Coronary artery (tissue), 2 donors: ENCODE results near the gene USH1G.

Experiments
- DNase-seq: peaks from one replicate; pipeline ENCODE4 v3.0.0-alpha.2; 2017; ENCODE audit warnings: low spot score
- H3K27ac ChIP-seq, 2 donors: fragments of 200-600 bp; sonication (generic); one replicate each; pipeline ENCODE4 v1.5.1; 2016 to 2019
- H3K4me3 ChIP-seq: fragments of 200-600 bp; sonication (generic); 2 replicates; pipeline ENCODE4 v1.5.1; 2016; ENCODE audit warnings: mild to moderate bottlenecking, moderate library complexity
- TF ChIP-seq, protein P1 (sequence below): fragments of 200-600 bp; sonication (generic); IDR thresholded peaks from one replicate; pipeline ENCODE4 v1.5.1; 2019; ENCODE audit warnings: antibody characterized with exemption

The USH1G gene

GRCh38 chr17:74964988-74965622 lies 42.0 kb upstream of the USH1G start:
- H3K27ac ChIP-seq: no peak overlapping the region
- TF ChIP-seq, protein P1, sequence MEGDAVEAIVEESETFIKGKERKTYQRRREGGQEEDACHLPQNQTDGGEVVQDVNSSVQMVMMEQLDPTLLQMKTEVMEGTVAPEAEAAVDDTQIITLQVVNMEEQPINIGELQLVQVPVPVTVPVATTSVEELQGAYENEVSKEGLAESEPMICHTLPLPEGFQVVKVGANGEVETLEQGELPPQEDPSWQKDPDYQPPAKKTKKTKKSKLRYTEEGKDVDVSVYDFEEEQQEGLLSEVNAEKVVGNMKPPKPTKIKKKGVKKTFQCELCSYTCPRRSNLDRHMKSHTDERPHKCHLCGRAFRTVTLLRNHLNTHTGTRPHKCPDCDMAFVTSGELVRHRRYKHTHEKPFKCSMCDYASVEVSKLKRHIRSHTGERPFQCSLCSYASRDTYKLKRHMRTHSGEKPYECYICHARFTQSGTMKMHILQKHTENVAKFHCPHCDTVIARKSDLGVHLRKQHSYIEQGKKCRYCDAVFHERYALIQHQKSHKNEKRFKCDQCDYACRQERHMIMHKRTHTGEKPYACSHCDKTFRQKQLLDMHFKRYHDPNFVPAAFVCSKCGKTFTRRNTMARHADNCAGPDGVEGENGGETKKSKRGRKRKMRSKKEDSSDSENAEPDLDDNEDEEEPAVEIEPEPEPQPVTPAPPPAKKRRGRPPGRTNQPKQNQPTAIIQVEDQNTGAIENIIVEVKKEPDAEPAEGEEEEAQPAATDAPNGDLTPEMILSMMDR: no peak
- H3K4me3 ChIP-seq: no peak overlapping the region
- DNase-seq: no peak

GRCh38 chr17:74964246-74964761 lies 41.2 kb upstream of the USH1G start:
- TF ChIP-seq, protein P1: no peak
- DNase-seq: no peak
- no peak overlapping the region for H3K27ac ChIP-seq
- no peak overlapping the region for H3K4me3 ChIP-seq

- H3K27ac ChIP-seq: no peak overlapping the region
Observed at GRCh38 chr17:74963656-74964055, 40.6 kb upstream of the USH1G start.

DNA sequence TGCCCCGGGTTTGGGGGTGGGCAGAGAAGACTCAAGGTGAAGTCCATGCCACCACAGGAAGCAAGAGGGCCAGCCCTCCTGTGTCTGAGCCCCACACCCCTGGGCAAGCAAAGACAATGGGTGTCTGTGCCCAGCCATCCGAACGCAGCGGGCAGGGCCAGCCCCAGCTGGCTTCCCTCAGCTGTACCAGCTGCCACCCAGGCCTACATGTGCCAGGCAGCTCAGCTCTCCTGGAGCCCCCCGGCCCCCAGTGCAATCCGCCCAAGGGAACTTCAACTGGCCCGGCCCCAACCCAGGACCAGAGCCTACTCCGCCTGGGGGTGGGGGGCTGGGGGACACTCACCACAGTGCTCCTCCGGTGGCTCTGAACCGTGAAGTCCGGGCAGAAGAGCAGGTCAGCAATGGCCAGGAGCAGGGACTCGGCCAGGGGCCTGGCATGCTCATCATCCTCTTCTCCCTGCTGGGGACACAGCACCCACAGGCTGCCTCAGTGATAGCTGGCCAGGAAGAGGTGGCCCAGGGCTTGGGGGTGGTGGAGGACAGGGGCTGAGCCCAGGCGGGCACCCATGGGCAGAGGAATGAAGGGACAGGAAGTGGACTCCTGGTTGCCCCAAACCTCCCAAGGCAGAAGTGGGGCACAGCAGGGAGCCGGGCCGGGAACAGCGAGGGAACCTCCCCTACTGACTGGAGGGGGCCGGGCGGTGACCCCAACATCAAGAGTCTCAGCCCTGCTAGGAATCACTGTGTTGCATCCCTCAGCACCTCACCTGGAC lies 39.8 kb upstream of the USH1G start:
- Histone ChIP-seq H3K27ac (no peak overlapping the region), H3K4me3 (no peak overlapping the region)
- TF ChIP-seq, protein P1: no peak
- DNase-seq: no peak

More at GRCh38 chr17:74963656-74964055, 40.6 kb upstream of the USH1G start:
- TF ChIP-seq, protein P1: no peak
- DNase-seq: no peak
- H3K4me3 ChIP-seq: no peak overlapping the region

GRCh38 chr17:74961657-74962350 lies 38.7 kb upstream of the USH1G start:
- H3K4me3 ChIP-seq: no peak overlapping the region
- TF ChIP-seq, protein P1: peak; percentile 72
- DNase-seq: peak; percentile 89
- H3K27ac ChIP-seq: no peak overlapping the region

- H3K27ac ChIP-seq: no peak overlapping the region
- no peak for DNase-seq
- no peak overlapping the region for H3K4me3 ChIP-seq
- TF ChIP-seq, protein P1: no peak
Observed at GRCh38 chr17:74960570-74961342, 37.7 kb upstream of the USH1G start.
